ENCODE measurements around the gene PTPRA. TPM values are rescaled to one million over a fixed set of nuclear protein-coding genes. Genes with fewer than 3 reads are reported as not detected.
A peak's percentile ranks its signal among the peaks of the same experiment; 100 is the strongest.

PTPRA gene
- total and polyA plus RNA-seq, 2 of the 13 experiments (the other 11 are each of a cell fraction or from before 2014, with no cell fraction given): 47.2 to 127 TPM

- TF ChIP-seq RAD51 (IDR thresholded peaks at IDR 0.05; ENCODE audit: borderline replicate concordance) (no peak), AHDC1 (CRISPR knock-in tag; IDR thresholded peaks at IDR 0.05; ENCODE audit: borderline replicate concordance) (no peak), HINFP (CRISPR knock-in tag; IDR thresholded peaks at IDR 0.05; ENCODE audit: low read depth) (no peak), ZNF720 (CRISPR knock-in tag; IDR thresholded peaks at IDR 0.05) (no peak; the same call in 1 of the 2 replicates), MIER3 (CRISPR knock-in tag; IDR thresholded peaks at IDR 0.05; ENCODE audit: borderline replicate concordance) (peak; percentile 82; the same call in 1 of the 2 replicates), GATAD1 (CRISPR knock-in tag; IDR thresholded peaks at IDR 0.05) (peak; percentile 58; the same call in 1 of the 2 replicates), ELF3 (CRISPR knock-in tag; IDR thresholded peaks at IDR 0.05) (no peak; the same call in 1 of the 2 replicates), ARHGAP35 (CRISPR knock-in tag; IDR thresholded peaks at IDR 0.05; ENCODE audit: borderline replicate concordance) (peak; percentile 76; the same call in 1 of the 2 replicates), ZNF605 (CRISPR knock-in tag; IDR thresholded peaks at IDR 0.05) (peak; percentile 95), ZNF816 (CRISPR knock-in tag; IDR thresholded peaks at IDR 0.05; ENCODE audit: borderline replicate concordance) (peak; percentile 71; the same call in 1 of the 2 replicates), ZNF33B (CRISPR knock-in tag; IDR thresholded peaks at IDR 0.05) (no peak), REXO4 (CRISPR knock-in tag; IDR thresholded peaks at IDR 0.05; ENCODE audit: borderline replicate concordance) (peak; percentile 76; the same call in 1 of the 2 replicates), JUND (CRISPR knock-in tag; IDR thresholded peaks at IDR 0.05) (no peak), ZNF724P (CRISPR knock-in tag; IDR thresholded peaks at IDR 0.05; ENCODE audit: borderline replicate concordance) (peak; percentile 63; the same call in 1 of the 2 replicates), SPEN (CRISPR knock-in tag; IDR thresholded peaks at IDR 0.05; ENCODE audit: low read depth) (peak; percentile 70; the same call in 1 of the 2 replicates), PITX1 (CRISPR knock-in tag; IDR thresholded peaks at IDR 0.05) (peak; percentile 32; the same call in 1 of the 2 replicates), ZNF576 (CRISPR knock-in tag; IDR thresholded peaks at IDR 0.05) (no peak), SAFB2 (CRISPR knock-in tag; IDR thresholded peaks at IDR 0.05; ENCODE audit: borderline replicate concordance, low read depth) (peak; percentile 76; the same call in 1 of the 2 replicates), FOXK1 (CRISPR knock-in tag; IDR thresholded peaks at IDR 0.05; ENCODE audit: borderline replicate concordance, low read depth) (peak; percentile 49; the same call in 1 of the 2 replicates), ZNF672 (CRISPR knock-in tag; IDR thresholded peaks at IDR 0.05) (no peak)
- TF ChIP-seq, protein P1, sequence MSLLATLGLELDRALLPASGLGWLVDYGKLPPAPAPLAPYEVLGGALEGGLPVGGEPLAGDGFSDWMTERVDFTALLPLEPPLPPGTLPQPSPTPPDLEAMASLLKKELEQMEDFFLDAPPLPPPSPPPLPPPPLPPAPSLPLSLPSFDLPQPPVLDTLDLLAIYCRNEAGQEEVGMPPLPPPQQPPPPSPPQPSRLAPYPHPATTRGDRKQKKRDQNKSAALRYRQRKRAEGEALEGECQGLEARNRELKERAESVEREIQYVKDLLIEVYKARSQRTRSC (CRISPR knock-in tag; IDR thresholded peaks at IDR 0.05; ENCODE audit: low read depth): 0 out of 2 replicates have a peak, but pooled peaks have one; percentile 30
Observed at GRCh38 chr20:2873010-2873746, at the start of gene PTPRA (continued).
